Islet precursor cell (in vitro differentiated cells): ENCODE measurements around the gene KLHL3.
A peak's percentile ranks its signal among the peaks of the same experiment; 100 is the strongest.
"Not testable (repeated sequence)": the region's sequence is repeated elsewhere in the genome, so short reads cannot be mapped to it uniquely, and the experiment has no call there.

Experiments
- DNase-seq: peaks from one replicate; pipeline ENCODE4 v3.0.0-alpha.2; 2018

Gene KLHL3, protein sequence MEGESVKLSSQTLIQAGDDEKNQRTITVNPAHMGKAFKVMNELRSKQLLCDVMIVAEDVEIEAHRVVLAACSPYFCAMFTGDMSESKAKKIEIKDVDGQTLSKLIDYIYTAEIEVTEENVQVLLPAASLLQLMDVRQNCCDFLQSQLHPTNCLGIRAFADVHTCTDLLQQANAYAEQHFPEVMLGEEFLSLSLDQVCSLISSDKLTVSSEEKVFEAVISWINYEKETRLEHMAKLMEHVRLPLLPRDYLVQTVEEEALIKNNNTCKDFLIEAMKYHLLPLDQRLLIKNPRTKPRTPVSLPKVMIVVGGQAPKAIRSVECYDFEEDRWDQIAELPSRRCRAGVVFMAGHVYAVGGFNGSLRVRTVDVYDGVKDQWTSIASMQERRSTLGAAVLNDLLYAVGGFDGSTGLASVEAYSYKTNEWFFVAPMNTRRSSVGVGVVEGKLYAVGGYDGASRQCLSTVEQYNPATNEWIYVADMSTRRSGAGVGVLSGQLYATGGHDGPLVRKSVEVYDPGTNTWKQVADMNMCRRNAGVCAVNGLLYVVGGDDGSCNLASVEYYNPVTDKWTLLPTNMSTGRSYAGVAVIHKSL

GRCh38 chr5:137735555-137736284 is at the start of gene KLHL3:
KLHL3 (minus strand) TSS chr5:137736089; CDS start chr5:137735646, 443 bp downstream.
- DNase-seq, result peak; percentile 96

DNA sequence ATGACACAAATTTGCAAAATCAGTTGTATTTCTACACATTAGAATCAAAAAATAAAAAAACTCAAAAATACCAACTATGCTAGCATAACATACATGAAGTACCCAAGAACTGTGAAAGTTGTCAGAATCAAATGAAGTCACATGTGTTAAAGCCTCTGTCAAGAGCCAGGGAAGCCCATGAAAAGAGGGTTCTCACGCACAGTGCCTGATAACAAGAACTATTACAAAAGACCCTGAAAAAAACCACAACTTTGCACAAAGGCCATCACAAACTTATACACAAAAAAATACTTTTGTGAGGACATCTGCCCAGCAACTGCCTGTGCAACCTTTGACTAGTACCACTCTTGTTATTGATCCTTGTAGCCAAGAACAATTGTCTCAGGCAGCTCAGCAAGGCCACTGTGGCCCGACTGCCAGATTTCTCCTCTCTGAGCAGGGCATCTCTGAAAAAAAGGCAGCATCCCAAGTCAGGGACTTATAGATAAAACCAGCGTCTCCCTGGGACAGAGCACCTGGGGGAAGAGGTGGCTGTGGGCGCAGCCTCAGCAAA is 47.2 kb upstream of the KLHL3 start:
- DNase-seq, result no peak

- DNase-seq, result no peak
Observed at GRCh38 chr5:137782055-137782454, 46.2 kb upstream of the KLHL3 start.

DNA sequence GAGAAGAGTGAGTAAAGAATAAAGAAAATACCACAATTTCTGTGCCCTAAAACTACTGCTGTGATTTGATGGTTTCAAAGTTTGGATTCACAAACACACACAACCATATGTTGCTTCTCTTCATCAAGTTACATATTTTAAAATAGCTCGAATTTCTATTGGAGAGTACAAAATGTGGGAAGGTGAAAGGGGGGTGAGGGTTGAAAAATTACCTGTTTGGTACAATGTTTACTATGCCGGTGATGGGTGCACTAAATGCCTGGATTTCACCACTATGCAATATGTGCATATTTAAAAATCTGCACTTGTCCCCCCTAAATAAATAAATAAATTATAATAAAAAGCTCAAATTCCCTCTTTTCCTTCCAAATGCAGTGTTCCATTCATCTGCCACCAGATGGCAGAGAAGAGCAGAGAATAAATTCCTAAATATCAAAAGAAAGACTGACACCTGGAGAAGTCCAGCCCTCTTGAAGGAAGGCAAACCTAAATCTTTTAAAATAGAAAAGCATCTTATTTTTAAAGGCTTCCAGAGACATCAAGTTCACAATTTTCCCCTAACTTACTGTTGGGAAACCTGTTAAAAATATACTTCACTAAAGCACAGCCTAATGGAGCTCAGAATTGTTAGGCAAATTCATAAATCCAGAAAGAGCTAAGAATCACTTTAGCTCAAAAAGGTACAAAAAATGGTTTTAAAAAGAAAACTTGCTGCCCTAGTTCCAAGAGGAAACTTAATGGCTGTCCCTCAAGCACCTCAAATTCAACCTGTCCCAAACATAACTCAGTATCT is 43.1 kb upstream of the KLHL3 start:
- no peak for DNase-seq

DNA sequence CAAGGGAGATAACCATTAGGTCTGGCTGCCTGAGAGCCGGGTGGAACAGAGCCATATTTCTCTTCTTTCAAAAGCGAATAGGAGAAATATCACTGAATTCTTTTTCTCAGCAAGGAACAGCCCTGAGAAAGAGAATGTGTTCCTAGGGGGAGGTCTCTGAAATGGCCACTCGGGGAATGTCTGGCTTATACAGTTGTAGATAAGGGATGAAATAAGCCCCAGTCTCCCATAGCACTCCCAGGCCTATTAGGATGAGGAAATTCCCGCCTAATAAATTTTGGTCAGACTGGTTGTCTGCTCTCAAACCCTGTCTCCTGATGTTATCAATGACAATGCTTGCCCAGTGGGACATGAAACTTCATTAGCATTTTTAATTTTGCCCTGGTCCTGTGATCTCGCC is 32.0 kb upstream of the KLHL3 start:
- not testable (repeated sequence) for DNase-seq

GRCh38 chr5:137761566-137761965 is 25.7 kb upstream of the KLHL3 start:
- DNase-seq, result no peak

GRCh38 chr5:137760719-137761516 is 25.0 kb upstream of the KLHL3 start:
- DNase-seq, result no peak

DNA sequence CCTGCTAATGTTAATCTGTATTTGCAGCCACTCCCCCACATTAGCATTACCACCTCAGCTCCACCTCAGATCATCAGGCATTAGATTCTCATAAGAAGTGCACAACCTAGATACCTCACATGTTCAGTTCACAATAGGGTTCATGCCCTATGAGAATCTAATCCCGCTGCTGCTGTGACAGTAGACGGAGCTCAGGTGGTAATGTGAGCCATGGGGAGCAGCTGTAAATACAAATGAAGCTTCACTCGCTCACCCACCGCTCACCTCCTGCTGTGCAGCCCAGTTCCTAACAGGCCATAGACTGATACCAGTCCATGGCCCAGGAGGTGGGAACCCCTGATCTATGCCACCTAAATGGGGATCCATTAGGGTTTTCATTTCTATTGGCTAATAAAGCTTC is 24.4 kb upstream of the KLHL3 start:
- DNase-seq, result no peak

DNA sequence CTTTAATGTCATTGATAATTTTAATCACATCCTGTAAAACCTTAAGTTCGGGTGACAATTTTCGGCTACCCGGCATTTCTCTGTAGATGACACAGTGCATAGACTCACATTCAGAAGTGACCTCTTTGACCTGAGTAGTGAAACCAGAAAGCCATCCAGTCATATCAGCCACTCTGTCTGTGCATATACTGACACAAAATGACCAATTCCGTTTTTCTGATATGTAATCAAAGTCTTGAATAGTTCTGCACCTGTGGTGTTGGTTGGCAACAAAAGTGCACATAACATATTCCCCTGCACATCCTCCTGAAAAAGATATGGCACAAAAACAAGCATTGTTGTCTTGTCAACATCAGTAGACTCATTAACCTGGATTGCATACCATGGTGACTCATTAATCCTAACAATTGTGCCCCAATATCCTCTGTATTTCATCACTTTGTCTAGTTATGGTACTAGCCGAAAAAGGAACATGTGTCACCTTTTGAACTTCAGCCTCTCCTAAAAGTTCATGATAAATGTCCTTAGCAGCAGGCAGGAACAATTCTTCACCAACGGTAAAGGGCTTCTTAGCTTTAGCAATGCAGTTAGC is 22.9 kb upstream of the KLHL3 start:
- no peak for DNase-seq

- DNase-seq, result no peak
Observed at GRCh38 chr5:137758121-137758520, 22.2 kb upstream of the KLHL3 start.

DNA sequence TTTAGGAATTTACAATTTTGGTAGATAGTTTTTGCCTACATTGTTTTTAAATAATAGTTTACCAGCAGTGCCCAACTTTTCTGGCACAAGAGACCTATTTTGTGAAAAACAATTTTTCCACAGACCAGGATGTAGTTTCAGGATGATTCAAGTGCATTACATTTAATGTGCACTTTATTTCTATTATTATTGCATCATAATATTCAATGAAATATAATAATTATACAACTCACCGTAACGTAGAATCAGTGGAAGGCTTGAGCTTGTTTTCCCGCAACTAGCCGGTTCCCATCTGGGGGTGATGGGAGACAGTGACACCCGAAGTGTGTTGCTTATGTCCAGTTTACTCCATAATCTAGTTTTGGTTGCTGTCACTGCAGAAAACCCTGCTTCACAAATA is 21.7 kb upstream of the KLHL3 start:
- DNase-seq, result no peak

DNA sequence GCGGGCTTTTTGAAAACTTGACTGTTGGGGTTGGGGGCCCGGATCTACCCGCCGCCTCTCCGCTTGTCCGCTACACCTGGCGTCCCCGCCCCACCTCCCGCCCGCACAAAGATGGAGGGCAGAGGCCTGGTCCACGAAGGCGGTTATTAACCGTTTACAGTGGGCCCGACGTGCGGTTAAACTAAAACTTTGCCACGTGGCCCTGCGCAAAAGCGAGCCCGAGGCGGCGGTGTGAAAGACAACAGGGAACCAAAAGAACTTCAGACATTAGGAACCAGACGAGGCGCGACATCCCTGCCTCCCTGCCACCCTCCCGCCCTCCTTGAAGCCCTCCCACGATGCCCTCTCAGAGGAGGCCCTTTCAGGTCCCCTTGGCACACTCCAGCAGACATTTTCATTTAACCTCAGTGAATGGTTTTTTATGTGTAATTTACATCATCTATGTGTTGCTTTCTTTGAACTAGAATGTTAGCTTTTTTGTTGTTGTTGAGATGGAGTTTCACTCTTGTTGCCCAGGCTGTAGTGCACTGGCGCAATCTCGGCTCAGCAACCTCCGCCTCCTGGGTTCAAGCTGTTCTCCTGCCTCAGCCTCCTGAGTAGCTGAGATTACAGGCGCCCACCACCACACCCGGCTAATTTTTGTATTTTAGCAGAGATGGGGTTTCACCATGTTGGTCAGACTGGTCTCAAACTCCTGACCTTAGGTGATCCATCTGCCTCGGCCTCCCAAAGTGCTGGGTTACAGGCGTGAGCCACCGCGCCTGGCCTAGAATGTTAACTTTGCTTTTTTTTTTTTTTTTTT is 19.3 kb upstream of the KLHL3 start:
- DNase-seq, result no peak

- peak; percentile 98 for DNase-seq
Observed at GRCh38 chr5:137754188-137754960, 18.5 kb upstream of the KLHL3 start, which contains the start of gene HNRNPA0. HNRNPA0 (minus strand) TSS chr5:137754363; CDS start chr5:137754066, 297 bp downstream.

GRCh38 chr5:137753691-137754187 is 17.9 kb upstream of the KLHL3 start:
- no peak for DNase-seq

GRCh38 chr5:137752905-137753690 is 17.2 kb upstream of the KLHL3 start:
- peak; percentile 55 for DNase-seq

- DNase-seq, result no peak
Observed at GRCh38 chr5:137751869-137752491, 16.1 kb upstream of the KLHL3 start.

GRCh38 chr5:137750436-137750835 is 14.5 kb upstream of the KLHL3 start:
- DNase-seq, result no peak

DNA sequence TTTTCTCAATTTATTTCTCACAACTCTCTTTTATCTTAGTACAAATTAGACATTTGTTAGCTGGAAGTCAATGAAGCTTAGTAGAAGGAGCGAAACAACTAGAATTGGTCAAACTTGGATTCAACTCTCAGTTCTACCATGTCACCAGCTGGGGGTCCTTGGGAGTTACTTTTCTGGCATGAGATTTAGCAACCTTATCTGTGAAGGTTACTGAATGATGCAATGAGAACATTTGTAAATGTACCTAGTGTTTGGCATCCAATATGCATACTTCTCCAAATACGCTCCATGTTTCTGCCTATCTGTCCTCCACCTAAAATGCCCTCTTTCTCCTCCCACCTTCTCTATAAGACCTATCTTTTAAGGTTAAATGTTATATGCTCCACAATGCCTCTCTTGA is 12.0 kb upstream of the KLHL3 start:
- DNase-seq, result no peak
